Dedifferentiated amniotic fluid mesenchymal stem cell (primary cell): Measurements from ENCODE around the gene CREBRF.
"Not testable (repeated sequence)": the region's sequence is repeated elsewhere in the genome, so short reads cannot be mapped to it uniquely, and the experiment has no call there.

Experiments
- DNase-seq: peaks from one replicate; pipeline ENCODE4 v3.0.0-alpha.2; 2016; ENCODE audit errors: extremely low spot score

CREBRF gene

GRCh38 chr5:173035904-173036707 lies 20.0 kb upstream of the CREBRF start:
- no peak for DNase-seq

- no peak for DNase-seq
Measured at GRCh38 chr5:173039188-173039587, 17.0 kb upstream of the CREBRF start.

GRCh38 chr5:173039964-173040363 lies 16.2 kb upstream of the CREBRF start:
- DNase-seq: no peak

- no peak for DNase-seq
Measured at GRCh38 chr5:173041881-173042762, 14.0 kb upstream of the CREBRF start.

GRCh38 chr5:173042763-173043107 lies 13.4 kb upstream of the CREBRF start:
- DNase-seq: no peak

- DNase-seq: no peak
Measured at GRCh38 chr5:173045474-173045873, 10.7 kb upstream of the CREBRF start.

- DNase-seq: not testable (repeated sequence)
Measured at GRCh38 chr5:173047096-173047837, 8.9 kb upstream of the CREBRF start.

- no peak for DNase-seq
Measured at GRCh38 chr5:173047838-173048105, 8.4 kb upstream of the CREBRF start.

GRCh38 chr5:173050791-173051190 lies 5.4 kb upstream of the CREBRF start:
- no peak for DNase-seq

- peak; percentile 58 for DNase-seq
Measured at GRCh38 chr5:173051746-173052145, 4.4 kb upstream of the CREBRF start.

GRCh38 chr5:173053041-173053440 lies 3.1 kb upstream of the CREBRF start:
- no peak for DNase-seq

GRCh38 chr5:173055042-173055721 lies 970 bp upstream of the CREBRF start:
- no peak for DNase-seq

GRCh38 chr5:173055722-173055982 lies 500 bp upstream of the CREBRF start:
- no peak for DNase-seq

GRCh38 chr5:173056783-173057061 lies 570 bp downstream of the CREBRF start:
- no peak for DNase-seq

- DNase-seq: peak; percentile 98
Measured at GRCh38 chr5:173057062-173057924, 1.1 kb downstream of the CREBRF start.

GRCh38 chr5:173062141-173062540 lies 6.0 kb downstream of the CREBRF start:
- no peak for DNase-seq

- DNase-seq: no peak
Measured at GRCh38 chr5:173065155-173065554, 9.0 kb downstream of the CREBRF start.

- no peak for DNase-seq
Measured at GRCh38 chr5:173069671-173070070, 13.5 kb downstream of the CREBRF start.

- DNase-seq: no peak
Measured at GRCh38 chr5:173075137-173075843, 19.1 kb downstream of the CREBRF start.

GRCh38 chr5:173075970-173076369 lies 19.8 kb downstream of the CREBRF start:
- DNase-seq: no peak

- not testable (repeated sequence) for DNase-seq
Measured at GRCh38 chr5:173076471-173076870, 20.3 kb downstream of the CREBRF start.
